Thyroid gland (tissue), 4 donors: Measurements from ENCODE around the gene CETN1. TPM values are rescaled to one million over a fixed set of nuclear protein-coding genes. Genes with fewer than 3 reads are reported as not detected.

Experiments
- DNase-seq, 2 donors: peaks; one replicate each; pipeline ENCODE4 v3.0.0-alpha.2; 2019
- H3K27ac ChIP-seq, 3 donors: fragments of 200-600 bp; sonication (generic); 1 replicate in 2 of 3; 2 replicates in 1 of 3; pipeline ENCODE4 v1.5.1; 2016 to 2019; ENCODE audit warnings: mild to moderate bottlenecking in 1 of 3, moderate library complexity in 1 of 3
- H3K27me3 ChIP-seq: fragments of 200-600 bp; sonication (generic); one replicate; pipeline ENCODE4 v1.5.1; 2019
- H3K36me3 ChIP-seq, 2 donors: fragments of 200-600 bp; sonication (generic); one replicate each; pipeline ENCODE4 v1.5.1; 2016 to 2019
- H3K4me1 ChIP-seq, 2 donors: fragments of 200-600 bp; sonication (generic); one replicate each; pipeline ENCODE4 v1.5.1; 2017 to 2019
- H3K4me3 ChIP-seq, 3 donors: fragments of 200-600 bp; sonication (generic); replicated peaks in 1 of 3; 1 replicate in 2 of 3; 2 replicates in 1 of 3; pipeline ENCODE4 v1.5.1; 2016; ENCODE audit warnings: mild to moderate bottlenecking in 1 of 3
- H3K9me3 ChIP-seq: fragments of 200-600 bp; sonication (generic); one replicate; pipeline ENCODE4 v1.5.1; 2017
- POLR2A ChIP-seq, 2 donors: fragments of 450-650 bp; IDR thresholded peaks; one replicate each; pipeline ENCODE4 v1.6.1; 2017; ENCODE audit warnings: antibody characterized with exemption in 2 of 2, mild to moderate bottlenecking in 2 of 2, moderate library complexity in 1 of 2
- WGBS, 2 donors: methylation state at CpG; one replicate each; pipeline ENCODE4 v1.1.5; 2017; 5-methylcytosine and 5-hydroxymethylcytosine counted together
- intact Hi-C: fragments of 100-400 bp; cut with DNase I; formaldehyde crosslinking; loops from one replicate; pipeline ENCODE4 v1.15.1; 2023
- total RNA-seq, 4 donors: library from RNA; depleted of rRNA; stranded (reverse); fragments of >200 nt; gene quantifications; one replicate each; pipeline ENCODE4 v1.2.3, GENCODE V29; 2016
- TF ChIP-seq, protein P1 (sequence below), 6 experiments: fragments of 200-600 bp in 3 of 6; fragments of 450-650 bp in 3 of 6; sonication (generic) in 3 of 6; IDR thresholded peaks; one replicate each; pipeline ENCODE4 v1.5.1; 2016 to 2019; ENCODE audit warnings: antibody characterized with exemption in 6 of 6, mild to moderate bottlenecking in 2 of 6, inconsistent platforms in 1 of 6, moderate library complexity in 1 of 6

The CETN1 gene
- total RNA-seq, 4 donors from 2014 or later, result 0.27 TPM; not detected in 3

DNA sequence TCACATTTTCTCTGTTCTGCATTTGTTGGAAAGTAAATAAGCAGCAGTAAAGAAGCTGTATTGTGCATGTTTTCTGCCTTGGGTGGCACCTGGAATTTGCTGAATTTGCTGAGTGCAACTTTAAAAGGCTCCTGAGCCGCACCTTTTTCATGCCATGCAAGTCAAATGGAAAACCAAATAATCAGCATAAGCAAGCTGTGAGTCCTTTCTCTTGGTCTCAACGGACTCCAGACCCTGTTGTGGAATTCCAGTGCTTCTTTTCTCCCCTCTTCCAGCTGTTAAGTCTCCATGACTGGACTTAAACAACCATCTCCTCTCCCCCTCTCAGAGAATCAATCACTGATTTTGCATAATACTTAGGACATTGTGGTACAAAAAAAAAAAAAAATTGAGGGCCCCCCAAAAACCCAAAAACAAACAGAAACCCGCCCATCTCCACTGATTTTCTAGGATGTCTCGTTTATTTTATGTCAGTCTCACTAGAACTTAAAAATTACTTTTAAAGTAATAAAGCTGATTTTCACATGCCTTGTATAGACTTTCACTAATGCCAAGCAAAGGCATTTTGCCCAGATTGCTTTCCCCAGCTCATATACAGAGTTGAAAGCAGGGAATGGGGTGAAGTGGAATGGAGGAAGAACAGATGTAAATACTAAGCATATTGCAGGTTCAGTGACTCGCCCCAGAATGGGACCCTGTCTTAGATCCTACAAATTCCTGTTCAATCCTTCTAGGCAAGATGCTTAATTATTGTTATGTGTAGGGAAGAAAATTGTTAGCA lies 5.1 kb upstream of the CETN1 start:
- Histone ChIP-seq H3K36me3 (no peaks in the 10 kb centered on the region), H3K27me3 (no peaks in the 10 kb centered on the region), H3K4me1 (no peaks in the 10 kb centered on the region), H3K9me3 (no peaks in the 10 kb centered on the region), H3K27ac (no peak overlapping the region), H3K4me3 (no peak overlapping the region)
- intact Hi-C loops, result no loop called here
- TF ChIP-seq, protein P1, sequence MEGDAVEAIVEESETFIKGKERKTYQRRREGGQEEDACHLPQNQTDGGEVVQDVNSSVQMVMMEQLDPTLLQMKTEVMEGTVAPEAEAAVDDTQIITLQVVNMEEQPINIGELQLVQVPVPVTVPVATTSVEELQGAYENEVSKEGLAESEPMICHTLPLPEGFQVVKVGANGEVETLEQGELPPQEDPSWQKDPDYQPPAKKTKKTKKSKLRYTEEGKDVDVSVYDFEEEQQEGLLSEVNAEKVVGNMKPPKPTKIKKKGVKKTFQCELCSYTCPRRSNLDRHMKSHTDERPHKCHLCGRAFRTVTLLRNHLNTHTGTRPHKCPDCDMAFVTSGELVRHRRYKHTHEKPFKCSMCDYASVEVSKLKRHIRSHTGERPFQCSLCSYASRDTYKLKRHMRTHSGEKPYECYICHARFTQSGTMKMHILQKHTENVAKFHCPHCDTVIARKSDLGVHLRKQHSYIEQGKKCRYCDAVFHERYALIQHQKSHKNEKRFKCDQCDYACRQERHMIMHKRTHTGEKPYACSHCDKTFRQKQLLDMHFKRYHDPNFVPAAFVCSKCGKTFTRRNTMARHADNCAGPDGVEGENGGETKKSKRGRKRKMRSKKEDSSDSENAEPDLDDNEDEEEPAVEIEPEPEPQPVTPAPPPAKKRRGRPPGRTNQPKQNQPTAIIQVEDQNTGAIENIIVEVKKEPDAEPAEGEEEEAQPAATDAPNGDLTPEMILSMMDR (IDR thresholded peaks at IDR 0.05), result no peak
- DNase-seq, result no peak
- 55 to 69% methylated on average over 5 of the region's 5 CpGs for WGBS, 2 donors

DNA sequence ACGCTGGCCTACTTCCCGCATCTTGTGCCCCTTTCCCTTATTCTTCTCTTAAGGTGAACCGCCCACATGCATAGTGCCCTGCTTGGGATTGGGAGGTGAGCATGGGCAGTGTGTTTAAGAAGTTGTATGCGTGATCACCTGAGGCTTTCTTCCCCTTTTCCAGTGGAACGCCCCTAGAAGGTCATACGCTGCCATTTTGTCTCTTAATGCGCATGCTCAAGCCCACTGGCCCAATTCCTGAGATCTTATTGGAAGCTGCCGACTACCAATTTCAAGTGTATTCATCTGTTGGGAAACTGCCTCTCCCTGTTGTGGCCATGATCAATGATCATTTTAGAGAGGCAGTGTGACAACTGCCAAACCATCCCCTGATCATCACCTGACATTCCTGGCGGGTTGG lies 3.3 kb upstream of the CETN1 start:
- intact Hi-C loops, result no loop called here
- Histone ChIP-seq H3K27me3 (no peaks in the 10 kb centered on the region), H3K4me3 (no peak overlapping the region), H3K4me1 (no peaks in the 10 kb centered on the region), H3K27ac (no peak overlapping the region), H3K9me3 (no peaks in the 10 kb centered on the region), H3K36me3 (no peaks in the 10 kb centered on the region)
- 89 to 97% methylated on average over 9 of the region's 9 CpGs for WGBS, 2 donors
- no peak for DNase-seq
- TF ChIP-seq POLR2A (IDR thresholded peaks at IDR 0.05), result no peak
- TF ChIP-seq, protein P1 (IDR thresholded peaks at IDR 0.05), result no peak

DNA sequence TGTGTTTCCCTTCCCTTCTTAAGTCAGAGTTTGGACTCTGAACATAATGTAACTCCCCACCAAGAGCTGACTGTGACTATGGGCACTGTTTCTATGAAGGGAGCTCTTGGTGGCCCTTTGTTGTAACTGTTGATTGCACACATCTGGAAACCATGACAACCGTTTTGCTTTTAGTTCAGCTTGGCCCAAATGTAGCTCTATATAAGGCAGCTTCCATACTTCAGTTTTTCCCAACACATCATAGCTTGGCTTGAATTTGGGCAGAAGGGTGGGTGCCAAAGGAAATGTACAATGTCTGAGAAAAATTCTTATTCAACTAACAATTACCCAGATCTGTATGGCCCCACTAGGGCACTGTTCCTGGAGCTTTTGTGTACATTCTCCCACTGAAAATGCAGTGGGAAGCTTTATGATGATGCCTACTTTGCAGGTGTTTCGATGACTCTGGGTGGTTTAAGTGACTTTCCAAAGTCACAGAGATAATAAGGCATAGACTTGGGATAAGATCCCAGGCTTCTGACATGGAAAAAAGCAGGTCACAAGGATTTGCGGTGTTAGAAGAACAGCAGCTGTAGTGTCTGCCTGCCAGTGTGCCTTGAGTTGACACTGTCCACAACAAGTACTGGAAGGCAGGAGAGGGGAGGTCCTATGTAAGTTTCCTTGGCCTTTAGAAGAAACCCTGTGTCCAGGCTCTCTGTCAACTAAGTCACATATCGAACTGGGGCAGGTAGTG lies 2.4 kb upstream of the CETN1 start:
- WGBS, 2 donors, result 72 to 73% methylated on average over 4 of the region's 4 CpGs
- Histone ChIP-seq H3K9me3 (no peaks in the 10 kb centered on the region), H3K27me3 (no peaks in the 10 kb centered on the region), H3K4me1 (no peaks in the 10 kb centered on the region), H3K27ac (no peak overlapping the region), H3K4me3 (no peak overlapping the region), H3K36me3 (no peaks in the 10 kb centered on the region)
- TF ChIP-seq, protein P1 (IDR thresholded peaks at IDR 0.05), result no peak
- no peak for TF ChIP-seq POLR2A (IDR thresholded peaks at IDR 0.05)
- DNase-seq, result no peak
- intact Hi-C loops, result no loop called here

DNA sequence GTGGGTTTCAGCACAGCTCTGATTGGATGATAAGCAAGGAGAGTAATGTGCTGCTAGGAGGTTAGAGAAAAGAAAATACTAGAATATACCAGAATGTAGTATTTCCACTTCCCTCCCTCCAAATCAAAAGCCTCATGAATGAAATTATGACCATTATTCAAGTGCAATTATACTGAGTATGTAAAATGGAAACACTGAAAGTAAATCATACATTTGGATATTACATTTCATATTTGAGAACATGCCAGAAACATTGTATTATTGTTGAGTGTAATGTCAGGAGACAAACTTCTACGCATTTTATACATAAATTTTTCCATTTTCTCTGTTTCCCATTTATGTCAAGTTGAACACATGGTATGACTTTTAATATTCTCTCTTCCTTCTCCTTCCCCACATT lies 942 bp upstream of the CETN1 start:
- H3K9me3 ChIP-seq, result no peaks in the 10 kb centered on the region
- no peak overlapping the region for H3K4me3 ChIP-seq
- TF ChIP-seq, protein P1 (IDR thresholded peaks at IDR 0.05), result no peak
- no peak for TF ChIP-seq POLR2A (IDR thresholded peaks at IDR 0.05)
- H3K27me3 ChIP-seq, result no peaks in the 10 kb centered on the region
- no peaks in the 10 kb centered on the region for H3K4me1 ChIP-seq
- DNase-seq, result no peak
- no peaks in the 10 kb centered on the region for H3K36me3 ChIP-seq
- intact Hi-C loops, result no loop called here
- H3K27ac ChIP-seq, result no peak overlapping the region
- 96 to 100% methylated on average over 1 of the region's 1 CpG for WGBS, 2 donors

DNA sequence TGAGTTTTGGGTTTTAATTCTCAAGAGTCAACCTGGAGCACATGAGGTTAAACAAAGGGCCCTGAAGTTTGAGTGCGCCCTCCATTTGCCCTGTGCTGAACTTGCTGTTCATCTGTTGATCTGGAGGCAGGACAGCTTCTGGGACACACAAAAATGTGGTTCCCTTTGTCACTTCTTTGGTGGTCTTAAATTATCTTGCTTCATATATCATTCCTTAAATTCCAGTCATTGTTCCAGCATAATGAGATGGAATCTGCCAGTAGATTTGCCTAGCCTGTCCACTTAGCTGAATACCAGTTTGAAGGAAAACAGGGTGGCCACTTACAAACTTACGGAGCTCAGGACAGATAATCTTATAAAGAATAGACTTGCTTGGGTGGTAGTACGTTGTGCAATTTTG lies 916 bp downstream of the CETN1 start:
- intact Hi-C loops, result no loop called here
- 78 to 79% methylated on average over 3 of the region's 3 CpGs for WGBS, 2 donors

More for the DNA sequence above, 916 bp downstream of the CETN1 start:
- Histone ChIP-seq H3K27me3 (no peaks in the 10 kb centered on the region), H3K4me3 (no peak overlapping the region), H3K4me1 (no peaks in the 10 kb centered on the region), H3K36me3 (no peaks in the 10 kb centered on the region), H3K27ac (no peak overlapping the region), H3K9me3 (no peaks in the 10 kb centered on the region)
- no peak for DNase-seq
- no peak for TF ChIP-seq POLR2A (IDR thresholded peaks at IDR 0.05)
- TF ChIP-seq, protein P1 (IDR thresholded peaks at IDR 0.05), result no peak
